GM12875 (cell line): ENCODE results near the gene ELAVL1.
"Not testable (repeated sequence)": the region's sequence is repeated elsewhere in the genome, so short reads cannot be mapped to it uniquely, and the experiment has no call there.

Experiments used
- H3K4me3 ChIP-seq: one replicate; pipeline ENCODE4 v1.5.1; 2011; ENCODE audit warnings: low read depth, low read length, control low read depth
- TF ChIP-seq, protein P1 (sequence below): IDR thresholded peaks from 2 replicates; pipeline ENCODE4 v1.5.1; 2011; ENCODE audit warnings: low read depth, mild to moderate bottlenecking, control low read depth, inconsistent platforms, low read length, moderate library complexity, borderline replicate concordance; ENCODE audit not compliant: insufficient read depth

ELAVL1 gene

DNA sequence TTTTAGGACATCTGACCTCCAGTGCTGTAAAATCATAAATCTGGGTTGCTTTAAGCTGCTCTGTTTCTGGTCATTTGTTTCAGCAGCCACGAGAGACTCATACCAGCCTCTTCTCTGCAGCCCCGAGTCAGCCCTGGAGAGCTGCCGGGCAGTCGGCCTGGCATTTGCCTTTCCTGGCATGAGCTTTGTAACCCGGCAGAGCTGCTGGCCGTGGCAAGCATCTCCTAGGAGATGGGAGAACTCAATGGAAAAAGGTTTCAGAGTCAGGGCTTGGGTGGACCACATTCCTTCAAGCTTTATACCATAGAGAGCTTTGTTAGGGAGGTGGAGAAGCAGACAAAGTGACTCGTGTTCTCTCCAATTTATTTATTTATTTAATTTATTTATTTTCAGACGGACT, 25.5 kb upstream of the ELAVL1 start:
- no peak overlapping the region for H3K4me3 ChIP-seq
- TF ChIP-seq, protein P1, sequence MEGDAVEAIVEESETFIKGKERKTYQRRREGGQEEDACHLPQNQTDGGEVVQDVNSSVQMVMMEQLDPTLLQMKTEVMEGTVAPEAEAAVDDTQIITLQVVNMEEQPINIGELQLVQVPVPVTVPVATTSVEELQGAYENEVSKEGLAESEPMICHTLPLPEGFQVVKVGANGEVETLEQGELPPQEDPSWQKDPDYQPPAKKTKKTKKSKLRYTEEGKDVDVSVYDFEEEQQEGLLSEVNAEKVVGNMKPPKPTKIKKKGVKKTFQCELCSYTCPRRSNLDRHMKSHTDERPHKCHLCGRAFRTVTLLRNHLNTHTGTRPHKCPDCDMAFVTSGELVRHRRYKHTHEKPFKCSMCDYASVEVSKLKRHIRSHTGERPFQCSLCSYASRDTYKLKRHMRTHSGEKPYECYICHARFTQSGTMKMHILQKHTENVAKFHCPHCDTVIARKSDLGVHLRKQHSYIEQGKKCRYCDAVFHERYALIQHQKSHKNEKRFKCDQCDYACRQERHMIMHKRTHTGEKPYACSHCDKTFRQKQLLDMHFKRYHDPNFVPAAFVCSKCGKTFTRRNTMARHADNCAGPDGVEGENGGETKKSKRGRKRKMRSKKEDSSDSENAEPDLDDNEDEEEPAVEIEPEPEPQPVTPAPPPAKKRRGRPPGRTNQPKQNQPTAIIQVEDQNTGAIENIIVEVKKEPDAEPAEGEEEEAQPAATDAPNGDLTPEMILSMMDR, result no peak

DNA sequence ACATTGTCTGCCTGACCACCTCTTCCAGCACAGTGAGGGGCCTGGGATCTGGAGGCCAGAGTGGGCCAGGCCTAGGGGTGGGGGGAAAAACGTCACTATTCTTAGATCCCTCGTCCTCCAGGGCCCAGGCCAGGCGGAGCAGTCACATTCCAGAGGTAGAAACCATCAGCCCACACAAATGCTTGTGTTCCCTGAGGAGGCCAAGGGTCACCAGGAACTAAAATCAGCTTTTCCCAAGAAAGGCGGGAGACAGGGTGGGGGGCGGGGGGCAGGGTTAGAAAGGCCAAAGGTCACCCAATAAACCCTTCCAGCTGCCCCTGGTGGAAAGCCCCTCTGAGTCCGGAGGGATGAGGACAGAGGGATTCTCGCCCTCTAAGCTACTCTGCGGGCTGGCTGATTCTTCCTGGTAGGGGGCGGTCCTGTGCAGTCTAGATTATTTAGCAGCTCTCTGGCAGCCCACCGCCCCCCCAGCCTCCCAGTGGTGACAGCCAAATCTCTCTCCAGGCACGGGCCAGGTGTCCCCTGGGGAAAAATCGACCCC, 23.6 kb upstream of the ELAVL1 start:
- no peak overlapping the region for H3K4me3 ChIP-seq
- TF ChIP-seq, protein P1, result no peak

DNA sequence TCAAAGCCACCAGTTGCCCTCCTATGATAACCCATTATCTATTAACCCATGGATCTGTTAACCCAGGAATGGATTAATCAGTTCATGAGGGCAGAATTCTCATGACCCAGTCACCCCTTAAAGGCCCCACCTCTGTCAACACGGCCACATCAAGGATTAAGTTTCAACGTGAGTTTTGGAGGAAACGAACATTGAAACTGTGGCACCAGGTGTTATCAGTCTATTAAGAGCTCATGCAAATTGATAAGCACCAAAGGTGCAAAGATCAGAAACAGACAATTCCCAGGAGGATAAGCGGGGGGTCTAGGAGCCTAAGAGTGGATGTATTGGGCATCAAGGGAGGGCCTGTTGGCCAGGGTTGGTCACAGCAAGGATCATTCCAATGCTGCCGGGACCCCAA, 19.9 kb upstream of the ELAVL1 start:
- TF ChIP-seq, protein P1, result no peak
- H3K4me3 ChIP-seq, result no peak overlapping the region

DNA sequence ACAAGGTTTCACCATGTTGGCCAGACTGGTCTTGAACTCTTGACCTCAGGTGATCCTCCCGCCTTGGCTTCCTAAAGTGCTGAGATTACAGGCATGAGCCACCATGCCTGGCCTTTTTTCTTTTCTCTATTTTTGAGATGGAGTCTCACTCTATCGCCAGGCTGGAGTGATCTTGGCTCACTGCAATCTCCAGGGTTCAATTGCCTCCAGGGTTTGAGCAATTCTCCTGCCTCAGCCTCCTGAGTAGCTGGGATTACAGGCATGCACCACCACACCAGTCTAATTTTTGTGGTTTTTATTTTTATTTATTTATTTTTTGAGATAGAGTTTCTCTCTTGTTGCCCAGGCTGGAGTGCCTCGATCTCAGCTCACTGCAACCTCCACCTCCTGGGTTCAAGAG, 18.8 kb upstream of the ELAVL1 start:
- H3K4me3 ChIP-seq, result not testable (repeated sequence)

DNA sequence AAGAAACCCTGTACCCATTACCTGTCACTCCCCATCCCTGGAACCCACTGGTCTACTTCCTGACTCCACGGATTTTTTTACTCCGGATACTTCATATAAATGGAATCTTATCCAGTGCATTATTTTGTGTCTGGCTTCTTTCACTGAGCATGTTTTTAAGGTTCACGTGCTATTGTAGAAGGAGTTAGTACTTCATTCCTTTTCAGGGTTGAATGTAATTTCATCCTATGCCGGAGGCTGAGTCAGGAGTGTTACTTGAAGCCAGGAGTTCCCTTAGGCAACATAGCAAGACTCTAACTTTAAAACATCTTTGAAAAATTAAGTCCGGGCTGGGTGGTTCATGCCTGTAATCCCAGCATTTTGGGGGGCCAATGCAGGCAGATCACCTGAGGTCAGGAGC, 17.9 kb upstream of the ELAVL1 start:
- TF ChIP-seq, protein P1, result no peak
- H3K4me3 ChIP-seq, result no peak overlapping the region

DNA sequence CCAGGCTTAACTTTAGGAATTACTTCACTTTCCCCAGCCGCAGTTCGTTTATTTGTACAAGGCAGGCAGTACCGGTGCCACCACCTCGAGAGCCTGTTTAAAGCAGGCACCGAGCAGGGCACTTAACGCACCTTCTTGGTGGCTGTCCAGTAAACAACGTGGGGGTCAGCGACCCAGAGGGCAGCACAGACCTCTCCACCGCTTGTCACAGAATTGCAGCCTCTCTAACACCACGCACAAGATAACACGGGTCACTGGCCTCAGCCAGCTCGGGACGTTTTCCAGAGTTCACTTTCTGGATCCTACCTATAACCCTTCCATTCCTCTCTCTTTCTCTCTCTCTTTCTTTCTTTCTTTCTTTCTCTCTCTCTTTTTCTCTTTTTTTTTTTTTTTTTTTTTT, 16.8 kb upstream of the ELAVL1 start:
- TF ChIP-seq, protein P1, result no peak

DNA sequence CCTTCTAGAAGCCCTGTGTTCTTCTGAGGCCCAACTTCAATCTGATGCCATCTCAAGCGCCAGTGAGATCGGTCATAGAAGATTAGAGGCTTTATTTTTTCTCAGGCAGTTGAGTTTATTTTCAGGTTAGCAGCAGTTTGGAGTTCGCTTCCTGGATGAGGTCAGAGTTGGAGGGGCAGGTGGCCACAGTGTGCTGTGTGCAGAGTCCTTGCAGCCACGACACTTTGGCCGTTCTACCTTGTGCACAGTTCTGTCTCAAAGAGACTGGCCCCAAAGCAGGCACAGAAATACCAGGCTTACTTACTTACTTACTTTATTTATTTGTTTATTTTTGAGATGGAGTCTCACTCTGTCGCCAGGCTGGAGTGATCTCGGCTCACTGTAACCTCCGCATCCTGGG, 15.9 kb upstream of the ELAVL1 start:
- no peak overlapping the region for H3K4me3 ChIP-seq
- TF ChIP-seq, protein P1, result no peak

More for the DNA sequence above, 16.8 kb upstream of the ELAVL1 start:
- H3K4me3 ChIP-seq, result no peak overlapping the region

DNA sequence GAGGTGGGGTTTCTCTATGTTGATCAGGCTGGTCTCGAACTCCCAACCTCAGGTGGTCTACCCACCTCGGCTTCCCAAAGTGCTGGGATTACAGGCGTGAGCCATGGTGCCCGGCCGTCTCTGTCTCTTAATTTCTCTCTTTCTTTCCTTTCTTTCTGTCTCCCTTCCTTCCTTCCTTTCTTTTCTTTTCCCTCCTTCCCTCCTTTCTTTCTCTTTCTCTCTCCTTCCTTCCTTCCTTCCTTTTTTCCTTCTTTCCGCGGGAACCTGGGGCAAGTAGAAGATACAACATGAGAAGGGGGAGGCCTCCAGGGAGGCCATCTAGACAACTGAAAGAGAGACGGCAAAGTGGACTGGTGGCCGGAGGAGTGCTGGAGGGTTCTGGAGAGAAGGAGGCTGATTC, 15.2 kb upstream of the ELAVL1 start:
- TF ChIP-seq, protein P1, result no peak

More for the DNA sequence above, 15.2 kb upstream of the ELAVL1 start:
- no peak overlapping the region for H3K4me3 ChIP-seq
